ENCODE measurements around the gene TRIM44. TPM values are rescaled to one million over a fixed set of nuclear protein-coding genes. Genes with fewer than 3 reads are reported as not detected.
A peak's percentile ranks its signal among the peaks of the same experiment; 100 is the strongest.

Gene TRIM44
- total RNA-seq, 1 donor from 2014 or later, result 60.1 TPM

GRCh38 chr11:35798983-35799382 is 136.4 kb downstream of the TRIM44 start:
- intact Hi-C loops (cut with DNase I), result no loop called here
- no peak for ATAC-seq

GRCh38 chr11:35799655-35800054 is 137.1 kb downstream of the TRIM44 start:
- intact Hi-C loops (cut with DNase I), result no loop called here
- no peak for ATAC-seq
- no peak for DNase-seq (ENCODE audit: low spot score)

More at GRCh38 chr11:35798983-35799382, 136.4 kb downstream of the TRIM44 start:
- no peak for DNase-seq (ENCODE audit: low spot score)

GRCh38 chr11:35800970-35801953 is 138.7 kb downstream of the TRIM44 start:
- ATAC-seq (peak; percentile 49), DNase-seq (ENCODE audit: low spot score) (no peak)
- intact Hi-C loops (cut with DNase I), result no loop called here

GRCh38 chr11:35802221-35802620 is 139.6 kb downstream of the TRIM44 start:
- ATAC-seq (no peak), DNase-seq (ENCODE audit: low spot score) (no peak)
- intact Hi-C loops (cut with DNase I), result no loop called here

GRCh38 chr11:35802672-35803071 is 140.1 kb downstream of the TRIM44 start:
- intact Hi-C loops (cut with DNase I), result no loop called here

GRCh38 chr11:35803115-35803514 is 140.5 kb downstream of the TRIM44 start:
- no peak for DNase-seq (ENCODE audit: low spot score)
- no peak for ATAC-seq
- intact Hi-C loops (cut with DNase I), result no loop called here

More at GRCh38 chr11:35802672-35803071, 140.1 kb downstream of the TRIM44 start:
- ATAC-seq (no peak), DNase-seq (ENCODE audit: low spot score) (no peak)

GRCh38 chr11:35804451-35805040 is 142.0 kb downstream of the TRIM44 start:
- no peak for ATAC-seq
- DNase-seq (ENCODE audit: low spot score), result no peak
- intact Hi-C loops (cut with DNase I), result no loop called here

GRCh38 chr11:35809561-35809960 is 147.0 kb downstream of the TRIM44 start:
- intact Hi-C loops (cut with DNase I), result no loop called here
- no peak for ATAC-seq
- DNase-seq (ENCODE audit: low spot score), result no peak

GRCh38 chr11:35810045-35810645 is 147.6 kb downstream of the TRIM44 start:
- intact Hi-C loops (cut with DNase I), result no loop called here
- ATAC-seq, result no peak
- DNase-seq (ENCODE audit: low spot score), result no peak

GRCh38 chr11:35811783-35812182 is 149.2 kb downstream of the TRIM44 start:
- ATAC-seq (no peak), DNase-seq (ENCODE audit: low spot score) (no peak)
- intact Hi-C loops (cut with DNase I), result no loop called here

GRCh38 chr11:35812828-35813227 is 150.3 kb downstream of the TRIM44 start:
- DNase-seq (ENCODE audit: low spot score), result no peak
- no peak for ATAC-seq
- intact Hi-C loops (cut with DNase I), result no loop called here

- DNase-seq (ENCODE audit: low spot score) (no peak), ATAC-seq (no peak)
- intact Hi-C loops (cut with DNase I), result no loop called here
Measured at GRCh38 chr11:35814081-35814695, 151.6 kb downstream of the TRIM44 start.

- no peak for DNase-seq (ENCODE audit: low spot score)
- ATAC-seq, result no peak
- intact Hi-C loops (cut with DNase I), result no loop called here
Measured at GRCh38 chr11:35814720-35815305, 152.2 kb downstream of the TRIM44 start.

- DNase-seq (ENCODE audit: low spot score), result peak; percentile 63
- intact Hi-C loops (cut with DNase I), result no loop called here
- peak; percentile 92 for ATAC-seq
Measured at GRCh38 chr11:35815556-35816315, 153.2 kb downstream of the TRIM44 start.

GRCh38 chr11:35820614-35821013 is 158.0 kb downstream of the TRIM44 start:
- ATAC-seq (no peak), DNase-seq (ENCODE audit: low spot score) (no peak)
- intact Hi-C loops (cut with DNase I), result no loop called here

- ATAC-seq (no peak), DNase-seq (ENCODE audit: low spot score) (no peak)
- intact Hi-C loops (cut with DNase I), result no loop called here
Measured at GRCh38 chr11:35822815-35823495, 160.4 kb downstream of the TRIM44 start.

GRCh38 chr11:35823742-35824298 is 161.2 kb downstream of the TRIM44 start:
- intact Hi-C loops (cut with DNase I), result no loop called here
- ATAC-seq (no peak), DNase-seq (ENCODE audit: low spot score) (no peak)

- intact Hi-C loops (cut with DNase I), result no loop called here
- ATAC-seq, result no peak
- no peak for DNase-seq (ENCODE audit: low spot score)
Measured at GRCh38 chr11:35825386-35825785, 162.8 kb downstream of the TRIM44 start.

Measured in sciatic nerve (tissue), 2 donors.